ENCODE results near the gene FLT4. TPM values are rescaled to one million over a fixed set of nuclear protein-coding genes. Genes with fewer than 3 reads are reported as not detected.
A peak's percentile ranks its signal among the peaks of the same experiment; 100 is the strongest.

Gene FLT4
- total RNA-seq, 6 experiments from 2014 or later = 5.3 to 15.1 (median 8.0) TPM

DNA sequence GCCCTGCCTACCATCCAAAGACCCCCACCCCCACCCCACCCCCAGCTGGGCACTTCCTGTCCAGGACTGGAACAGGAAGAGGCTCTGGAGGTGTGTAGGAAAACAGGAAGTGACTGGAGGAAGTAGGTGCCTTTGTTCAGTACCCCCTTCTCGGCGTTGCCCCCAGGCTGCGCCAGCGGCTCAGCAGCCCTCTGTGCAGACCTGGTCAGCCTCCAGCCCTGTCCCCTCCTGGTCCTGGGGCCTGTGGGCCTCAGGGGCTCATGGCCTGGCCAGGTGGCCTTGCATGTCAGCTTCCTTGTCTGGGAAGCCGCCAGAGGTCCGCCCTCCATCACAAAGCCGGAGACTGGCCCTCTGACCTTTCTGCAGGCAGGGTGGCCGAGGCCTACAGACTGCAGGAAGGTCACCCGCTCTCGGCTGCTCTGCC, 26.0 kb downstream of the FLT4 start:
- no peaks in the 10 kb centered on the region for H3K4me1 ChIP-seq
- intact Hi-C loops (cut with DNase I) = no loop called here
- H3K27me3 ChIP-seq = no peaks in the 10 kb centered on the region
- ATAC-seq (peak; percentile 9 to 34 (median 25)), DNase-seq (no peak)
- WGBS (ENCODE audit: insufficient coverage, low coverage, low lambda C conversion rate, missing lambda C conversion rate) = no CpG with 5 or more reads among the region's 10 CpGs
- H3K27ac ChIP-seq = no peak overlapping the region
- no peaks in the 10 kb centered on the region for H3K9me3 ChIP-seq
- TF ChIP-seq, protein P1, sequence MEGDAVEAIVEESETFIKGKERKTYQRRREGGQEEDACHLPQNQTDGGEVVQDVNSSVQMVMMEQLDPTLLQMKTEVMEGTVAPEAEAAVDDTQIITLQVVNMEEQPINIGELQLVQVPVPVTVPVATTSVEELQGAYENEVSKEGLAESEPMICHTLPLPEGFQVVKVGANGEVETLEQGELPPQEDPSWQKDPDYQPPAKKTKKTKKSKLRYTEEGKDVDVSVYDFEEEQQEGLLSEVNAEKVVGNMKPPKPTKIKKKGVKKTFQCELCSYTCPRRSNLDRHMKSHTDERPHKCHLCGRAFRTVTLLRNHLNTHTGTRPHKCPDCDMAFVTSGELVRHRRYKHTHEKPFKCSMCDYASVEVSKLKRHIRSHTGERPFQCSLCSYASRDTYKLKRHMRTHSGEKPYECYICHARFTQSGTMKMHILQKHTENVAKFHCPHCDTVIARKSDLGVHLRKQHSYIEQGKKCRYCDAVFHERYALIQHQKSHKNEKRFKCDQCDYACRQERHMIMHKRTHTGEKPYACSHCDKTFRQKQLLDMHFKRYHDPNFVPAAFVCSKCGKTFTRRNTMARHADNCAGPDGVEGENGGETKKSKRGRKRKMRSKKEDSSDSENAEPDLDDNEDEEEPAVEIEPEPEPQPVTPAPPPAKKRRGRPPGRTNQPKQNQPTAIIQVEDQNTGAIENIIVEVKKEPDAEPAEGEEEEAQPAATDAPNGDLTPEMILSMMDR (IDR thresholded peaks at IDR 0.05) = no peak
- TF ChIP-seq POLR2A (IDR thresholded peaks at IDR 0.05) = no peak
- no peak overlapping the region for H3K4me3 ChIP-seq
- no peaks in the 10 kb centered on the region for H3K36me3 ChIP-seq

- TF ChIP-seq POLR2A (IDR thresholded peaks at IDR 0.05) = no peak
- TF ChIP-seq, protein P1 (IDR thresholded peaks at IDR 0.05) = no peak
- Histone ChIP-seq H3K27me3 (no peaks in the 10 kb centered on the region), H3K27ac (no peak overlapping the region), H3K9me3 (no peaks in the 10 kb centered on the region), H3K36me3 (no peaks in the 10 kb centered on the region), H3K4me1 (no peaks in the 10 kb centered on the region), H3K4me3 (no peak overlapping the region)
- ATAC-seq (peak in 2 of 4 donors; percentile 6 to 7), DNase-seq (no peak)
- no CpG with 5 or more reads among the region's 6 CpGs for WGBS (ENCODE audit: insufficient coverage, low coverage, low lambda C conversion rate, missing lambda C conversion rate)
- intact Hi-C loops (cut with DNase I) = no loop called here
Observed at GRCh38 chr5:180622910-180623309, 26.5 kb downstream of the FLT4 start.

DNA sequence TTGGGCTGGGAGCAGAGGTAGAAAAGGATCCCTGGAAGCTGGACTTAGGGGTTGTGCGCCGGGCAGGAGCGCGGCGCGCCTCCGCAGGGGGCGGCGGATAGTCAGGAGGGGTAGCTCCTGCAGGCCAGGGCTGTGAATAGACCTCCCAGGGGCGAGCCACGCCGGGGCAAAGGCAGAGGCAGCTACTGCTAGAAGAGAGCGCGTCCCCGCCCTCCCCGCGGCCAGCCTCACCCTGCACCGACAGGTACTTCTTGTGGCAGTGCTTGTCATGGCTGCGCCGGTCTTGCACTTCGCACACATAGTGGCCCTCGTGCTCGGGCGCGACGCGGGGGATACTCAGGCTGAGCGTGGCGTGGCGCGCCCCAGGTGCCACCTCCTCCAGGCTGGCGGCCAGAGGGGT, 28.1 kb downstream of the FLT4 start:
- ATAC-seq = no peak

GRCh38 chr5:180620014-180620413, 29.4 kb downstream of the FLT4 start:
- WGBS (ENCODE audit: insufficient coverage, low coverage, low lambda C conversion rate, missing lambda C conversion rate) = 71% methylated on average over 2 of the region's 14 CpGs
- H3K9me3 ChIP-seq = no peaks in the 10 kb centered on the region
- H3K4me1 ChIP-seq = no peaks in the 10 kb centered on the region
- H3K36me3 ChIP-seq = no peaks in the 10 kb centered on the region
- TF ChIP-seq POLR2A (IDR thresholded peaks at IDR 0.05) = no peak
- TF ChIP-seq, protein P1 (IDR thresholded peaks at IDR 0.05) = no peak
- DNase-seq (no peak), ATAC-seq (no peak)
- intact Hi-C loops (cut with DNase I) = no loop called here
- no peaks in the 10 kb centered on the region for H3K27me3 ChIP-seq
- no peak overlapping the region for H3K27ac ChIP-seq
- H3K4me3 ChIP-seq = no peak overlapping the region

More for the DNA sequence above, 28.1 kb downstream of the FLT4 start:
- WGBS (ENCODE audit: insufficient coverage, low coverage, low lambda C conversion rate, missing lambda C conversion rate) = no CpG with 5 or more reads among the region's 32 CpGs
- Histone ChIP-seq H3K27me3 (no peaks in the 10 kb centered on the region), H3K27ac (no peak overlapping the region), H3K4me1 (no peaks in the 10 kb centered on the region), H3K4me3 (no peak overlapping the region), H3K9me3 (no peaks in the 10 kb centered on the region), H3K36me3 (no peaks in the 10 kb centered on the region)
- no peak for TF ChIP-seq POLR2A (IDR thresholded peaks at IDR 0.05)
- TF ChIP-seq, protein P1 (IDR thresholded peaks at IDR 0.05) = no peak
- no peak for DNase-seq
- intact Hi-C loops (cut with DNase I) = no loop called here

- no peak for ATAC-seq
- Histone ChIP-seq H3K4me1 (no peaks in the 10 kb centered on the region), H3K9me3 (no peaks in the 10 kb centered on the region), H3K27ac (no peak overlapping the region), H3K36me3 (no peaks in the 10 kb centered on the region), H3K4me3 (no peak overlapping the region), H3K27me3 (no peaks in the 10 kb centered on the region)
- TF ChIP-seq, protein P1 (IDR thresholded peaks at IDR 0.05) = no peak
- no peak for TF ChIP-seq POLR2A (IDR thresholded peaks at IDR 0.05)
- intact Hi-C loops (cut with DNase I) = no loop called here
- WGBS (ENCODE audit: insufficient coverage, low coverage, low lambda C conversion rate, missing lambda C conversion rate) = 75% methylated on average over 12 of the region's 22 CpGs
- DNase-seq = no peak
Observed at GRCh38 chr5:180619563-180619915, 29.9 kb downstream of the FLT4 start.

Data from right lobe of liver (tissue), 6 donors.